B cell (primary cell): ENCODE measurements around the gene ERLEC1. TPM values are rescaled to one million over a fixed set of nuclear protein-coding genes. Genes with fewer than 3 reads are reported as not detected.

ENCODE experiments used
- ATAC-seq: fragments of 200-7000 bp; cut with Tn5 transposase; one replicate; pipeline ENCODE4 v1.10.0; 2021; ENCODE audit warnings: low read depth, mild to moderate bottlenecking, moderate number of reproducible peaks, moderate library complexity
- CTCF ChIA-PET: fragments of 350-600 bp; sonication (Branson Sonifier 250); formaldehyde crosslinking; loops from one replicate; lab custom pipeline; 2021; ENCODE audit warnings: antibody characterized with exemption, inconsistent platforms; lab: Charles Lee
- POLR2A ChIA-PET: fragments of 350-600 bp; sonication (Branson Sonifier 250); formaldehyde crosslinking; loops from one replicate; lab custom pipeline; 2021; ENCODE audit warnings: antibody characterized with exemption; lab: Charles Lee
- DNase-seq: peaks from one replicate; pipeline ENCODE4 v3.0.0; 2013
- H2AFZ ChIP-seq: 2 replicates; pipeline ENCODE4 v1.6.1; 2012; ENCODE audit warnings: mild to moderate bottlenecking, low read depth, low read length; ENCODE audit not compliant: insufficient read depth, poor library complexity, severe bottlenecking
- H3K27ac ChIP-seq, 2 donors: 1 replicate in 1 of 2; 2 replicates in 1 of 2; pipeline ENCODE4 v1.5.1; 2012 to 2013; ENCODE audit warnings: low read length in 2 of 2, mild to moderate bottlenecking in 2 of 2, moderate library complexity in 1 of 2
- H3K27me3 ChIP-seq, 4 experiments: fragments of 200-600 bp in 1 of 4; sonication (generic) in 1 of 4; replicated peaks in 1 of 4; 1 replicate in 2 of 4; 2 replicates in 2 of 4; pipeline versions ENCODE4 v1.6.1 to v1.7.0; 2013 to 2016; ENCODE audit warnings: low read length in 3 of 4, mild to moderate bottlenecking in 2 of 4, mixed read lengths in 1 of 4, moderate library complexity in 1 of 4; ENCODE audit not compliant: insufficient read depth in 4 of 4, control insufficient read depth in 3 of 4; ENCODE audit errors: control extremely low read depth in 1 of 4
- H3K36me3 ChIP-seq, 2 experiments: replicated peaks in 1 of 2; 1 replicate in 1 of 2; 2 replicates in 1 of 2; pipeline versions ENCODE4 v1.6.1 to v1.7.1; 2013; ENCODE audit warnings: low read length in 1 of 2; ENCODE audit not compliant: insufficient read depth in 2 of 2, control insufficient read depth in 1 of 2; ENCODE audit errors: control extremely low read depth in 1 of 2, extremely low read depth in 1 of 2
- H3K4me1 ChIP-seq, 2 donors: fragments of 200-600 bp in 1 of 2; sonication (generic) in 1 of 2; 1 replicate in 1 of 2; 2 replicates in 1 of 2; pipeline versions ENCODE4 v1.5.1 to v1.6.1; 2013 to 2017; ENCODE audit warnings: low read length in 2 of 2; ENCODE audit not compliant: control insufficient read depth in 2 of 2, insufficient read depth in 2 of 2
- H3K4me2 ChIP-seq: replicated peaks from 2 replicates; pipeline ENCODE3; 2012; ENCODE audit warnings: mild to moderate bottlenecking, low read depth, low read length; ENCODE audit not compliant: poor library complexity, severe bottlenecking
- H3K4me3 ChIP-seq, 5 experiments: fragments of 200-600 bp in 1 of 5; sonication (generic) in 1 of 5; 1 replicate in 3 of 5; 2 replicates in 2 of 5; pipeline versions ENCODE4 v1.5.1 to v1.7.0; 2011 to 2016; ENCODE audit warnings: low read length in 4 of 5, mild to moderate bottlenecking in 4 of 5, low read depth in 2 of 5, control low read depth in 1 of 5, moderate library complexity in 1 of 5; ENCODE audit not compliant: insufficient read depth in 1 of 5; ENCODE audit errors: control extremely low read depth in 1 of 5, extremely low read depth in 1 of 5
- H3K79me2 ChIP-seq: fragments of 200-600 bp; sonication (generic); one replicate; pipeline ENCODE4 v1.6.0; 2016; ENCODE audit warnings: low read length; ENCODE audit not compliant: control insufficient read depth, insufficient read depth
- H3K9ac ChIP-seq: fragments of 200-600 bp; sonication (generic); 2 replicates; pipeline ENCODE4 v1.6.1; 2017; ENCODE audit warnings: mild to moderate bottlenecking, low read length, moderate library complexity
- H3K9me3 ChIP-seq, 3 donors: one replicate each; pipeline versions ENCODE4 v1.6.1 to v1.7.1; 2013; ENCODE audit warnings: low read length in 2 of 3; ENCODE audit not compliant: control insufficient read depth in 2 of 3, insufficient read depth in 1 of 3; ENCODE audit errors: control extremely low read depth in 1 of 3
- H4K20me1 ChIP-seq: 2 replicates; pipeline ENCODE4 v1.6.0; 2012; ENCODE audit warnings: mild to moderate bottlenecking, low read length; ENCODE audit not compliant: insufficient read depth, control insufficient read depth, poor library complexity, severe bottlenecking
- H3K27ac Mint-ChIP-seq: one replicate; pipeline ENCODE4 v1.8.0; 2021; ENCODE audit warnings: mixed read lengths
- H3K27me3 Mint-ChIP-seq: one replicate; pipeline ENCODE4 v1.8.0; 2021; ENCODE audit warnings: mixed read lengths
- H3K4me1 Mint-ChIP-seq: one replicate; pipeline ENCODE4 v1.8.0; 2021; ENCODE audit warnings: mixed read lengths
- H3K4me3 Mint-ChIP-seq: one replicate; pipeline ENCODE4 v1.8.0; 2021; ENCODE audit warnings: mixed read lengths
- H3K9me3 Mint-ChIP-seq: one replicate; pipeline ENCODE4 v1.8.0; 2022; ENCODE audit warnings: mixed read lengths; ENCODE audit not compliant: insufficient read depth
- EZH2 ChIP-seq: IDR thresholded peaks from 2 replicates; pipeline ENCODE4 v1.6.1; 2012; ENCODE audit warnings: borderline replicate concordance, low read depth, mild to moderate bottlenecking, moderate library complexity, low read length; ENCODE audit not compliant: insufficient read depth, poor library complexity, severe bottlenecking
- WGBS: methylation state at CpG from one replicate; pipeline ENCODE4 v1.1.5; 2013; ENCODE audit warnings: missing lambda C conversion rate; ENCODE audit not compliant: insufficient coverage; 5-methylcytosine and 5-hydroxymethylcytosine counted together
- intact Hi-C: fragments of 100-400 bp; cut with micrococcal nuclease; formaldehyde crosslinking; loops from one replicate; pipeline ENCODE4 v1.10.0; 2022
- polyA plus RNA-seq: library from polyadenylated mRNA; depleted of rRNA; stranded (reverse); fragments of >200 nt; gene quantifications from 2 replicates; pipeline ENCODE4 v1.2.3, GENCODE V29; 2012
- total RNA-seq, 2 donors: library from RNA; stranded (reverse); fragments of 120-200 nt in 1 of 2; gene quantifications; 1 replicate in 1 of 2; 2 replicates in 1 of 2; pipeline versions ENCODE4 v1.2.3 to v1.2.4, GENCODE V29; 2013 to 2022
- TF ChIP-seq, protein P1 (sequence below): fragments of 200-600 bp; IDR thresholded peaks from one replicate; pipeline ENCODE4 v1.8.0; 2022; ENCODE audit warnings: antibody characterized with exemption, mild to moderate bottlenecking

Gene ERLEC1
- total and polyA plus RNA-seq, 2 donors (not counting 1 experiment from before 2014, with no cell fraction given) = 20.4 to 22.9 TPM

DNA sequence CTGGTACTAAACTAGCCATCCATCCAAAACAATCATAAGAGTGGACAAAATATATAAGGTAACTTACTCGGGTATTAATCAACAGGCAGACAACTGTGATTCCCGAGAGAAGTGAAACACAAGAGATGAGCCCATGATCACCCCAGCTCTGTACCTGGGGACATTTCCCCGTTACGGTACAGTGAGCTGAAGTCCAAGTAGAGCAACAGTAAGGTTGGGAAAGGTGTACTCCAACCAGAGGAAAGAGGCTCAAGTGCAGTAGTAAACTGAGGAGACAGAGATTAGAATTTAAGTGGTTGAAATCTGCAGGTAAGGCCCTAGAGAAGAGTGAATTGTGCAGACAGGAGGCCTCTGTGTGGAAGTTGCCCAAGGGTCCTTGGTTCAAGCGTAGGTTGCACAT lies 49.8 kb upstream of the ERLEC1 start:
- Histone ChIP-seq H2AFZ (no peak overlapping the region), H3K4me2 (no peak overlapping the region), H3K9me3 (no peaks in the 10 kb centered on the region), H4K20me1 (no peaks in the 10 kb centered on the region), H3K79me2 (peaks cover 4% of the 10 kb centered on the region), H3K4me1 (no peaks in the 10 kb centered on the region), H3K9ac (no peak overlapping the region), H3K27ac (no peak overlapping the region), H3K36me3 (peaks cover 0 to 10% of the 10 kb centered on the region in 2 experiments), H3K27me3 (no peaks in the 10 kb centered on the region), H3K4me3 (no peak overlapping the region)
- peaks cover 5% of the 10 kb centered on the region for H3K4me1 Mint-ChIP-seq
- ChIA-PET CTCF (no interaction called here), POLR2A (no interaction called here)
- no peaks in the 10 kb centered on the region for H3K9me3 Mint-ChIP-seq
- no peaks in the 10 kb centered on the region for H3K27me3 Mint-ChIP-seq
- ATAC-seq (no peak), DNase-seq (no peak)
- intact Hi-C loops = no loop called here
- H3K27ac Mint-ChIP-seq = no peak overlapping the region
- TF ChIP-seq, protein P1, sequence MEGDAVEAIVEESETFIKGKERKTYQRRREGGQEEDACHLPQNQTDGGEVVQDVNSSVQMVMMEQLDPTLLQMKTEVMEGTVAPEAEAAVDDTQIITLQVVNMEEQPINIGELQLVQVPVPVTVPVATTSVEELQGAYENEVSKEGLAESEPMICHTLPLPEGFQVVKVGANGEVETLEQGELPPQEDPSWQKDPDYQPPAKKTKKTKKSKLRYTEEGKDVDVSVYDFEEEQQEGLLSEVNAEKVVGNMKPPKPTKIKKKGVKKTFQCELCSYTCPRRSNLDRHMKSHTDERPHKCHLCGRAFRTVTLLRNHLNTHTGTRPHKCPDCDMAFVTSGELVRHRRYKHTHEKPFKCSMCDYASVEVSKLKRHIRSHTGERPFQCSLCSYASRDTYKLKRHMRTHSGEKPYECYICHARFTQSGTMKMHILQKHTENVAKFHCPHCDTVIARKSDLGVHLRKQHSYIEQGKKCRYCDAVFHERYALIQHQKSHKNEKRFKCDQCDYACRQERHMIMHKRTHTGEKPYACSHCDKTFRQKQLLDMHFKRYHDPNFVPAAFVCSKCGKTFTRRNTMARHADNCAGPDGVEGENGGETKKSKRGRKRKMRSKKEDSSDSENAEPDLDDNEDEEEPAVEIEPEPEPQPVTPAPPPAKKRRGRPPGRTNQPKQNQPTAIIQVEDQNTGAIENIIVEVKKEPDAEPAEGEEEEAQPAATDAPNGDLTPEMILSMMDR = no peak
- no peak for TF ChIP-seq EZH2
- H3K4me3 Mint-ChIP-seq = no peak overlapping the region
- 100% methylated on average over 5 of the region's 5 CpGs for WGBS

DNA sequence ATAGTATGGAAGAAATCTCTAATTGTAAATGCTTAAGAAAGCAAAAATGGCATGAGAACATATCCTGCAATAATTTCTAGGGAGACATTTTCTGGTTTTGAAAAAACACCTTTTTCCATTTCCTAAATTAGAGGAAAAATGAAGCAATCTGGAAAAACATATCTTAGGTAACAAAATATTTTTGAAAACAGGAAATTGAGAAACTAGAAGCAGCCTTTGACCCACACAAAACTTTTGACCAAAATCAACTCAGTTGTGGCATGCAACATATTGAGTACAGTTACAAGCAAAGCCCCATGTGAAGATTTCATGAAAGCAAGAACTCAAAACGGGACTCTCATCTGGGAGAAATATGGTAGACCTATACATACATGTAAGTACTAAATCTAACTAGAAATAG lies 47.8 kb upstream of the ERLEC1 start:
- peaks cover 4% of the 10 kb centered on the region for H3K79me2 ChIP-seq

More for the DNA sequence above, 47.8 kb upstream of the ERLEC1 start:
- no peak overlapping the region for H3K4me2 ChIP-seq
- TF ChIP-seq EZH2 = no peak
- TF ChIP-seq, protein P1 = no peak
- intact Hi-C loops = no loop called here
- H3K27me3 ChIP-seq = no peaks in the 10 kb centered on the region
- no peak for ATAC-seq
- H3K4me1 ChIP-seq = no peaks in the 10 kb centered on the region
- DNase-seq = no peak
- WGBS = no CpG with 5 or more reads among the region's 1 CpG
- H4K20me1 ChIP-seq = no peaks in the 10 kb centered on the region
- no peak overlapping the region for H3K27ac ChIP-seq
- peaks cover 0 to 10% of the 10 kb centered on the region in 2 experiments for H3K36me3 ChIP-seq
- Mint-ChIP-seq H3K4me1 (peaks cover 5% of the 10 kb centered on the region), H3K4me3 (no peak overlapping the region), H3K27me3 (no peaks in the 10 kb centered on the region), H3K27ac (no peak overlapping the region), H3K9me3 (no peaks in the 10 kb centered on the region)
- H3K9ac ChIP-seq = no peak overlapping the region
- ChIA-PET CTCF (no interaction called here), POLR2A (no interaction called here)
- no peak overlapping the region for H3K4me3 ChIP-seq
- no peaks in the 10 kb centered on the region for H3K9me3 ChIP-seq
- no peak overlapping the region for H2AFZ ChIP-seq
